GM21423 (cell line): Measurements from ENCODE around the gene DEF6.

Experiments used
- ATAC-seq: cut with Tn5 transposase; IDR thresholded peaks from one replicate; pipeline ENCODE4 v1.9.1; 2021; ENCODE audit warnings: mild to moderate bottlenecking, moderate library complexity; ENCODE audit not compliant: unreplicated experiment

DEF6 gene

GRCh38 chr6:35297601-35298481, at the start of gene DEF6:
TSS of gene DEF6 (plus strand) at chr6:35297818. CDS start at chr6:35297857, 39 bp downstream.
- ATAC-seq: peak; percentile 62

- ATAC-seq: peak; percentile 9
Measured at GRCh38 chr6:35248300-35248699, 49.3 kb upstream of the DEF6 start.

GRCh38 chr6:35248965-35249364, 48.7 kb upstream of the DEF6 start:
- ATAC-seq: no peak

- ATAC-seq: no peak
Measured at GRCh38 chr6:35251949-35252348, 45.7 kb upstream of the DEF6 start.

GRCh38 chr6:35253249-35253648, 44.4 kb upstream of the DEF6 start:
- ATAC-seq: no peak

GRCh38 chr6:35258336-35258735, 39.3 kb upstream of the DEF6 start:
- no peak for ATAC-seq

GRCh38 chr6:35258858-35259193, 38.8 kb upstream of the DEF6 start:
- ATAC-seq: no peak

- ATAC-seq: peak; percentile 82
Measured at GRCh38 chr6:35259194-35259947, 38.2 kb upstream of the DEF6 start, which contains the start of gene ZNF76. TSS of gene ZNF76 (plus strand) at chr6:35259735. CDS start at chr6:35281152, 21,417 bp downstream.

GRCh38 chr6:35259948-35260590, 37.5 kb upstream of the DEF6 start:
- ATAC-seq: peak; percentile 35

- no peak for ATAC-seq
Measured at GRCh38 chr6:35260591-35261570, 36.7 kb upstream of the DEF6 start.

GRCh38 chr6:35262596-35262995, 35.0 kb upstream of the DEF6 start:
- no peak for ATAC-seq

- ATAC-seq: no peak
Measured at GRCh38 chr6:35264550-35265274, 32.9 kb upstream of the DEF6 start.

GRCh38 chr6:35265523-35265922, 32.1 kb upstream of the DEF6 start:
- ATAC-seq: no peak

- no peak for ATAC-seq
Measured at GRCh38 chr6:35267446-35267845, 30.2 kb upstream of the DEF6 start.

- no peak for ATAC-seq
Measured at GRCh38 chr6:35267897-35268296, 29.7 kb upstream of the DEF6 start.

GRCh38 chr6:35272005-35272404, 25.6 kb upstream of the DEF6 start:
- ATAC-seq: no peak

- no peak for ATAC-seq
Measured at GRCh38 chr6:35273822-35274559, 23.6 kb upstream of the DEF6 start.

GRCh38 chr6:35275744-35276260, 21.8 kb upstream of the DEF6 start:
- no peak for ATAC-seq

- ATAC-seq: no peak
Measured at GRCh38 chr6:35278708-35279107, 18.9 kb upstream of the DEF6 start.
